Adipose tissue (tissue), 3 donors: ENCODE results near the gene ARHGEF28. TPM values are rescaled to one million over a fixed set of nuclear protein-coding genes. Genes with fewer than 3 reads are reported as not detected.

Source experiments
- H3K27ac ChIP-seq: one replicate; pipeline ENCODE4 v1.5.1; 2013; ENCODE audit warnings: low read depth, low read length
- WGBS, 3 donors: extraction: QIAGEN DNeasy Blood & Tissue Kit; methylation state at CpG; one replicate each; pipeline ENCODE4 v1.1.7; 2013; 5-methylcytosine and 5-hydroxymethylcytosine counted together
- polyA plus RNA-seq, 3 donors: library from polyadenylated mRNA; stranded (reverse); fragments of 200-250 nt; gene quantifications; one replicate each; pipeline ENCODE4 v1.2.3, GENCODE V29; 2013
- donor health status: healthy with polysubstance abuse.
- donor health status: Bipolar disorder and iron deficiency.
- donor health status: healthy.

The ARHGEF28 gene
- polyA plus RNA-seq, 3 donors = 1.9 to 11.6 (median 5.5) TPM

DNA sequence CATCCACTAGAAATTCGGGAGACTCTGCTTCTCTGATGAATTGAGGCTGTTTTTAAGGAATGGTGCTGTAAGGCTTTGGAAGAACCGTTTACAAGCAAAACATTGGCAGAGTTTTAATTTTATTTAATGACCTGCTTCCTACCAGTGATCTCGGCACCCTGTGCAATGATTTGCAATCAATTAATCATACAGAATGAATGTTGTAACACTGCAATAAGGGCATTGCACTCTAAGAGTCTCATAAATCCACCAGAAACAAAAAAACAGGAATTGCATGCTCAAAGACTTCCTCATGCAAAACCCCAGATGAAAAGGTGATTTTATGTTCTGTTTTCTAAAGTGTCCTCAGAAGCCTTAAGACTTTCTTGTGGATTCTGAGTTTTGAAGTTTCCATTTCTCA is 295.7 kb downstream of the ARHGEF28 start:
- WGBS, 3 donors = 44 to 51% (median 46%) methylated on average over 3 of the region's 3 CpGs
- no peak overlapping the region for H3K27ac ChIP-seq

DNA sequence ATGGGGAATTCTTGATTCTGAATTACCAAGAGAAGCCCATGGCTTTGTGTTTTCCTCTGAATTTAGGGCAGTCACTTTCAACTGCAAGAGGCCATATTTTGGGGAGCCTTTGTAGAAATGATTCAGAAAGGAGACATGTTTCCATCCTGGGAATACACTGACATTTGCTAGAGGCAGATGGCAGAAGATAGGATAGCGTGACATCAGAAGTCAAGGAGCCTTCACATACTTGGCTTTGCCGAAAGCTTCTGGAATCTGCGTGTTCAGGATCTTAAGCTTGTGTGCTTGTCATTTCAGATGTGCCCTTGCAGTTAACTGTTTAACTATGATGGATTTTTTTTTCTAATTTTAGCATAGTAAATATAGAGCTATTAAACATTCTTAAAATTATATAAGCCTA is 296.2 kb downstream of the ARHGEF28 start:
- no peak overlapping the region for H3K27ac ChIP-seq
- WGBS, 3 donors = 69 to 92% (median 81%) methylated on average over 3 of the region's 3 CpGs

DNA sequence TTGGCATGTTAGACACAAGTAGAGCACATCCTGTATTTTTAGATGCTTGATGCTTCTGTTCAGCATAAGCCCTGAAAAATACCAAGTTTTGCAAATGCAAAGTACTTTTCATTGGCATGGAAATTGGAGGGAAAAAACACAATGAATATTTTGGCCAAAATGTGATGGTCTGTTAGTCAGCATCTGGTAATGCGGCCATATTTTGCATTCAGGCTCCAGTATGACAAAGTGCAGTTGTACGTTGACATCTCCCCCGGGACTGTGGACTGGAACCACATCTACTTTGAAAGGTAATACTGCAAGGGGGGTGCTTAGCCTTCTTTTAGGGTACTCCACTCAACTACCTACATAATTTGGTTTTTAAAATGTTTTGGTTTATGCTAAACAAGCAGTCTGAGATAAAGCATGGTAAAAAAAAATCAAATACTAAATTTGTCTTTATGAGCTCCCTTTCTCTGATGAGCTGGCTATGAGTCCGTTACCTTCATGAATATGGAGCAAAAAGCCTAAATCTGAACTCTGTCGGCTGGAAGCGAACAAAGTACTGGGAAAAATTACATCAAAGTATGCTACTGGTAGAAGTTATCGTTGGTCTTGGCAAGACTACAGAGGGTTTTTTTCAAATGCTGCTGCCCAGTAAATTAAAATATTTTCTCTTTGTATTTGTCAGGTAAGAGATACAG is 297.0 kb downstream of the ARHGEF28 start:
- 71 to 91% (median 87%) methylated on average over 7 of the region's 7 CpGs for WGBS, 3 donors
- no peak overlapping the region for H3K27ac ChIP-seq

DNA sequence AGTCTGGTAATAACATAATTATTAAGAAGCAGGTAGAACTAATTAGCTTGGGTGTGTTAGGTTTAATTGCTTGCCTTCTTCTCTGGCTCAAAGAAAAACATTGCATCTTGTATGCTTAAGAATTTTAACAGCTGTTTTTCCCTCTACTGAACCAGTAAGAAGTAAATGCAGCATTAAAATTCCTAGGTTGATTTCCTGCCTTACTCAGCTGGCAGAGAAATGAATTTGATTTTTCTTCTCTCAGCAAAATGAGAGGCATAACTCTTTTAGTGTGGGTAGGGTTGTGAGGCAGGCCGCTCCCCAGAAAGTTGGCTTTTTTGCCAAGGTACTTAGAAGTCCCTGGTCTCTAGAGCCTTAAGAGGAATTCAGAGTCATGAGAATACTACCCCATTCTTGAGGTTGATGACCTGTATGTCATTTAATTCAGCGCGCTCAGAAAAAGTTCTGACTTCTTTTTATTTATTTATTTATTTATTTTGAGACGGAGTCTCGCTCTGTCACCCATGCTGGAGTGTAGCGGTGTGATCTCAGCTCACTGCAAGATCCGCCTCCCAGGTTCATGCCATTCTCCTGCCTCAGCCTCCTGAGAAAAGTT is 302.6 kb downstream of the ARHGEF28 start:
- 91 to 94% (median 91%) methylated on average over 7 of the region's 7 CpGs for WGBS, 3 donors
- H3K27ac ChIP-seq = no peak overlapping the region

DNA sequence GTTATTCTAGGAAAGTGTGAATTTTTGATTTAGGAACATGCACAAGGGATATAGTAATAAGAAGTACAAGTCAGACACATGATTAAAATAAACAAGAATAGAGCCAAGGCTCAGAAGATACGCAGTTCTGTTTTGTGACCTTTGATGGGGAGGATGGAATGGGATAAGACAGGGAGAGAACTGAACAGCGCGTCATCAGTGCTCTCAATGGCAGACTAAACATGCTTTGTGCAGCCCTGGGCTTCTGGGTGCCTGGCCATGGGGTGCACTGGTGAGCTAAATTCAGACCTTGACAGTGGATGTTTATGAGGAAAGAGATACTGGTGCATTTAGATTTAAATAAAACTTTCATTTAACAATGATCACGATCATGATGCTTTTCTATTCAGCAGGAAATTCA is 309.7 kb downstream of the ARHGEF28 start:
- 84 to 86% (median 85%) methylated on average over 4 of the region's 4 CpGs for WGBS, 3 donors

DNA sequence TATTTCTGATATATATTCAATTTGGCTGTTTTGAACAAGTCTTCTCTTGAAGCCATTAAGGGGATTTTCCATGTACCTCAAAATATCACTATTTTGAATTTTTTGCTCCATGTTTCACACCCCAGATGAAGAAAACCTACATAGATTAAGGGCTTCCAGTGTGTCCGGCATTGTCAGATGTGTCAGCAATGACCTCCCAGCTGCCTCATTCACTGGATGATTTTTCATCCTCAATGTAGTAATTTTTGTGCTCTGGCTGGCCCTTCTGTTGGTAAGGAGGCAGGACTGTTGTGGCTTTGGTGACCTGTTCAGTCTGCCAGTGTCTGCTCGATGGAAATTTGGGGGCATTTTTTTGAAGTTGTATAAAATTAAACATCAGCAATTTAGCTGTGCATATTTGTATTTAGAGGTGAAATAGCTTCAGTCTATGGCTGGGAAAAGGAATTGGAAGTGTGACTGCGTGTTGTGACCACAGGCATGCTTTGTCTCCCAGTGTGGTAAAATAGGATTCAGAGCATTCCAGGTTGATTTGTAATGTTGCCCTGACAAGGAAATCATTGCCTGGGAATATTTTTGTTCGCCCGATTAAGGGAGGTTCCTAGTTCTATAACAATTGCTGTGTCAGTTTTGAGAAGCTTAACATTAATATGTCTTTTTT is 312.4 kb downstream of the ARHGEF28 start:
- whole genome bisulfite sequencing, 3 donors = 67 to 85% (median 82%) methylated on average over 5 of the region's 5 CpGs
- H3K27ac ChIP-seq = no peak overlapping the region

More for the DNA sequence above, 309.7 kb downstream of the ARHGEF28 start:
- H3K27ac ChIP-seq = no peak overlapping the region

DNA sequence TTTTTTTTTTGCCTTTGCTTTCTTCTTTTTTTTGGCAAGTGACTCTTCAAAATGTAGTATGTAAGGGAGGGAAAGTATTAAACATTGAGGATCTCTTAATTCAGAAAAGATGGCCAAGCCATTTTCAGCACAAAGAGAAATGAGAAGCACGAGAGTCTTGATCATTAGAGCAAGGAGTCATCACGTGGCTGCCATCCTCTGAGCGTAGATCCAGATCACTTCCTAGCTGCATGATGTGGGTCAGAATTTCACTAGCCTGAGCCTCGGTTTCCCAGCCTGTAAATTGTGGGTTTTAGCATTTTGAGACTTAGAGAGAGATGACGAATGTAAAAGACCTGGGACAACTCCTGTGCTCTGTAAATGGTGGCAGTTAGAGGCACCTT is 312.9 kb downstream of the ARHGEF28 start:
- WGBS, 3 donors = 86 to 91% (median 90%) methylated on average over 5 of the region's 5 CpGs
- no peak overlapping the region for H3K27ac ChIP-seq

DNA sequence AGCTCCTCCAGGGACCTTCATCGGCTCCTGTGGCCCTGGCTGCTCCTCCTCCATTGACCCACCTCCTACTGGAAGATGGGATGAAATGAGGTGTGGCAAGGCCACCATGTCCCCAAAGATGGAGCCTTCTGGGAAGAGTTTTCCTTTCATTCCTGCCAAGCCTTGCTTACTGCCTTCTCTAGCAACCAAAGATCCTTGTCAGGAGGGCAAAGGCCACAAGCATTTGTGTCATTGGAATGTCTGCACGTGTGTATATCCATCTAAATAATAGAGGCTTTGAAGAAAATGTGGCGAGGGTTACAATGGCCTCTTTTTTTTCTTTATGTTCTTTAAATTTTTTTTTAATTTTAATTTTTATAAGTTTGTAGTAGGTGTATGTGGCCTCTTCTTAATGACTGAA is 313.6 kb downstream of the ARHGEF28 start:
- H3K27ac ChIP-seq = no peak overlapping the region
- 68 to 79% (median 78%) methylated on average over 3 of the region's 3 CpGs for WGBS, 3 donors

DNA sequence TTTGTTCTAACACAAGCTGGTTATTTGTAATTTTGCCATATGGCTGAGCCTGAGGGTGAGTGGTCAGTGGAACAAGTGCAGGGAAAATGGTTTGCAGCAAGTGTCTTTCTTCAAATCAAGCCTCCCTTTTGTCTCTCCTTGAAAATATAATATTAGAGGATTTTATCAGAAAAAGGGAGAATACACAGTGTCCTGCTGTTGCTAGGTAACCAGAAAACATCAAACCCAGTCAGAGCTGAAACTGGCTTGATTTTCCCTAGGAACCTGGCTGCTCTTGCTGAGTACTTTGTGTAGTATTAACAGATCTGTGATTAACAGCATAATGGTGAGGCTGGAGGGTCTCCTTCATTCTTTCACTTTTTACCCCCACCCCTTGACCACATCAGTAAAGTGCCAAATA is 314.0 kb downstream of the ARHGEF28 start:
- no peak overlapping the region for H3K27ac ChIP-seq

DNA sequence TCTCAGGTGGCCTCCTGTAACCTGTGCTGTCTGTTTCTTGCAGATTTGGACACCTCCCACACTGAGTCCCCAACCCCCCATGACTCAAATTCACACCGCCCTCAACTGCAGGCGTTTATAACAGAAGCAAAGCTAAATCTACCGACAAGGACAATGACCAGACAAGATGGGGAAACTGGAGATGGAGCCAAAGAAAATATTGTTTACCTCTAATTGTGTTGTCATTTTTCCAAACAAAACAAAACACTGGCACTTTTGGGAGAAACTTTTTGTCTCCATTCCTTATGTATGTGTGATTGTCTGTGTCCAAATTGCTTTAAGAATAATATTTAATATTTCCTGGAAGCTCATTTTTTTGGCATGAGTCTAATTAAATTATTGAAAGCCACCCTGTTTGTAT is 314.8 kb downstream of the ARHGEF28 start:
- 78 to 85% (median 82%) methylated on average over 3 of the region's 3 CpGs for WGBS, 3 donors
- no peak overlapping the region for H3K27ac ChIP-seq

DNA sequence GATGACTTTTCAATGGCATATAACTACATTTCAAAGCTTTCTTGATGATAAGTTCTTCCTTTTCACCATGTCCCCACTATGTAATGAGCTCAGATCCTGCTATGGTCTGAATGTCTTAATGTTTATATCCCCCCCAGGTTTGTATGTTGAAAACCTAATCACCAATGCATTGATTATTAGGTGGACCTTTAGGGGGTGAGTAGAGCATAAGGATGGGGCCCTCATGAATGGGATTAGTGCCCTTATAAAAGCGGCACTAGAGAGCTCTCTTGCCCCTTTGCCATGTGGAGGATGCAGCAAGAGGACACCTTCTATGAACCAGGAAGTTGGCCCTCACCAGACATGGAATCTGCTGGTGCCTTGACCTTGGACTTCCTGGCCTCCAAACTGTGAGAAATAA is 316.8 kb downstream of the ARHGEF28 start:
- H3K27ac ChIP-seq = no peak overlapping the region
- WGBS, 3 donors = 95 to 96% (median 96%) methylated on average over 1 of the region's 1 CpG

DNA sequence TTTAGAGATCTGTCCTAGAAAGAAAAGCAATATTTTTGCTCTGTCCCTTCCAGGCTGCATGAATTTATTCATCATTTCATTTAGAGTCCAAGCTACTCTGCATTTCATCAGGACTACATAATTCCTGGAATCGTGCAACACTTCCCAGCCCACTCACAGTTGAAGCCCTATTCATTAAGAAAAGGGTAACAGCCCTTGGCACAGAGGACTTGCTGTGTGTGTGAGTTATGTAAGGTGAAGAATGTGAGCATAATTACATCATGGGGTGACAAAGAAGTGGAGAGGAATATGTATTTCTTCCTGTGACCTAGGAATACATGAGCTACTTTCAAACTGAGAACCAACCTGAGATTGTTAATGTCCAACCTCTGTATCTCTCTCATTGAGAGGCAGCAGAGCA is 317.4 kb downstream of the ARHGEF28 start:
- 69 to 89% (median 73%) methylated on average over 1 of the region's 1 CpG for WGBS, 3 donors
- no peak overlapping the region for H3K27ac ChIP-seq

DNA sequence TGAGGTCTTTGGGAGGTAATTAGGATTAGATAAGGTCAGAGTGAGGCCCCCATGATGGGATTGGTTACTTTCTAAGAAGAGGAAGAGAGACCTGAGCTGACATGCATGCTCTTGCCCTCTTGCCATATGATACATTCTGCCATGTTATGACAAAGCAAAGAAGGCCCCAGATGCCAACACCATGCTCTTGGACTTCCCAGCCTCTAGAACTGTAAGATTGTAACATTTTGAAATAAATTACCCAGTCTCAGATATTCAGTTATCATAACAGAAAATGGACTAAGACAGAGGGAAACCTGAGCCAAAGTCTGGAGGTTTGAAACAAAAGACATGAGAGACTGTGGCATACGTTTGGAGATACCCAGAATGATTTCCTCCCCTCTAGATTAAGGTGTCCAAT is 318.6 kb downstream of the ARHGEF28 start:
- H3K27ac ChIP-seq = no peak overlapping the region
- WGBS, 3 donors = 76 to 86% (median 84%) methylated on average over 1 of the region's 1 CpG

DNA sequence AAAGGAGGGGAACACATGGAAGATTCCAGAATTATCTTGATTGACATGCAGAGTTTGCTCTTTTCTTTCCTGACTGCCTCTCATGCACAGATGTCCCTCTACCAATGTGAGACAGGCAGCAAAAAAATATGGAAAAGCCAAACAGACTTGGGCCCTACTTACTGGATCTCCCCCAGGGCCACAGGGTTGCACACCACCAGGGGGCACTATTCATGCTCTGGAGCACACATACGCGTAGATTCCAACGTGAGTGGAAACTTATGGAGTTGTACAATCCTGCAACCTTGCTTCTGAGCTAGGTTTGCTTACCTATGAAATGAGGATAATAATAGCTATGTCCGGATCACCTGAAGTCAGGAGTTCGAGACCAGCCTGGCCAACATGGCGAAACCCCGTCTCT is 319.5 kb downstream of the ARHGEF28 start:
- 85 to 90% (median 90%) methylated on average over 7 of the region's 7 CpGs for WGBS, 3 donors
- H3K27ac ChIP-seq = no peak overlapping the region

DNA sequence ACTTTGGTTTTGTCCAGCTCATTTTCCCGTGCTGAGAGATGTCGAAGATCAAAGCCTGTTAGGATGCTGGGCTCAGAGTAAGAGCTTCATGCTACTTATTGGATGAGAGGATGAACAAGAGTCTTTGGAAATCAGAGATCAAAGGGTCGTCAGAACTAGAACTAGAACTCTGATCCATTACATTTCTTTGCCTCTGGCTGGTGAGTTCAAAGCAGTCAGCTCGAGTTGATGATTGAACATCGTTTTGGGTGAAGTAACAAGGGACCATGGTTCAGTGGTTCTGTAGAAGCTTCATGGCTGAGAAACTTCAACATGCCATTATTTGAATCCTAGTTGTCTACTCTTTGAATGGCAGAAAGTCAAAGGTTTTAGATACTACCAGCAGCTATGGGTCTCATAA is 320.3 kb downstream of the ARHGEF28 start:
- 78 to 89% (median 85%) methylated on average over 5 of the region's 5 CpGs for WGBS, 3 donors
- no peak overlapping the region for H3K27ac ChIP-seq

DNA sequence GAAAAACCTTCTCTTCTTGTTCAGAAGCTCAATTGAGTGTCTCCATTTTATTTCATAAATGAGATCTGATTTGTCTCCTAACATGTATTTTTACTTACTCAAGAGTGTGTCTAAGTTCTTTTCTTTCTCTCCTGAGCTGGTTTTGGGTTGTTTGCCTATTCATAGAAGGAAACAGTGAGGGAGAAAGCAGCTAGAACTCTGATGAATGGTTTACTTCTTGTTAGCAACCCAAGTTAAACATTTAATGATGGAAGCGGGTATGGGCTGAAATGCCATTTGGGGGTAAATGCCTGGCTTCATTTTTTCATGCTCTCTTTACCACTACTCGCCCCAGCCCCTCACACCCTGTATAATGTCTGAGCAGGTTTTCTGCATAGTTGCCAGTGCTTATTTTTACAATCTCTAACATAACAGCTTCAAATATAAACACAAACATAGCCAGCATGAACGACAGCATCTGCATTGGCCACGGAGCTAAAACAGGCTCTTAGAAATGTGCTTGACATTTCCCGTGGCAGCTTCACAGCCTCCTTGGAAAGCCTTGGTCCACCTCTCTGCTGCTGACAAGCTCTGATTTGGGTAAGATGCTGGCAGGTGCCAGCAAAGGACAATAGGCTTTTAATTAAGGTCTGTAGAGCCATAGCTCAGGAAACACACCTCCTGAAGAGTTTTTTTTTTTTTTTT is 321.1 kb downstream of the ARHGEF28 start:
- H3K27ac ChIP-seq = no peak overlapping the region
- WGBS, 3 donors = 26 to 79% (median 66%) methylated on average over 5 of the region's 5 CpGs

DNA sequence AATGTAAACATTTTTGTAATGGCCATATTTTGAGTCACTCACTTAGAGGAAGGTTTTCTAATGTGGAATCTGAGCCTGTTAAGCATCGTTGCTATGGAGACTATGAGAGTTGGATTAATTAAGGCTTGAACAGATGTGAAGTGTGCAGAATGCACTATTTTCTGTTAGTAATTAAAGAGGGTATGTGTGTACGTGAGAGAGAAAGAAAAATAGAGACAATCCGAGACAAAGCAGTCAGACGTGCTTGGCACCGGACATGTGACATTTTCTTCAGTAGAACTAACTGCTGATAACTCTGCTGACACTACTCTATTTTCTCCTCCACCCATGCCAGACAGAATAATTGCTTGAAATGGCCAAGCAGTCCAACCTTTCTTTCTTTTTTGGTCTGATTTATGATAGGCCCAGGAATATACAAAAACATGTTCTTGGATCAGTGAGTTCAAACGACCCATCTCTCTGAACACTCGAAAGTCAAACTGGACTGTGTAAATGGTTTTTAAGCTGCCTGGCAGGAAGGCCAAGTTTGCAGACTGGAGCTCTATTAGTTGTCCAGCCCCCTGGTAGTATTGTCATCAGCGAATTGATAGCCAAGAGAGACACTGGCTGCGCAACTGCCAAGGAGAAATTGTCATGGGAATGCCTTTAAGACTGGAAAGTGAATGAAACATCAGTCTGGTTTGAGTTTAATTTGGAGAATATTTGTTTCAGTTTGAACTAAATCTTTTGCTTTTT is 322.1 kb downstream of the ARHGEF28 start:
- H3K27ac ChIP-seq = no peak overlapping the region
- 61 to 64% (median 61%) methylated on average over 9 of the region's 9 CpGs for WGBS, 3 donors

DNA sequence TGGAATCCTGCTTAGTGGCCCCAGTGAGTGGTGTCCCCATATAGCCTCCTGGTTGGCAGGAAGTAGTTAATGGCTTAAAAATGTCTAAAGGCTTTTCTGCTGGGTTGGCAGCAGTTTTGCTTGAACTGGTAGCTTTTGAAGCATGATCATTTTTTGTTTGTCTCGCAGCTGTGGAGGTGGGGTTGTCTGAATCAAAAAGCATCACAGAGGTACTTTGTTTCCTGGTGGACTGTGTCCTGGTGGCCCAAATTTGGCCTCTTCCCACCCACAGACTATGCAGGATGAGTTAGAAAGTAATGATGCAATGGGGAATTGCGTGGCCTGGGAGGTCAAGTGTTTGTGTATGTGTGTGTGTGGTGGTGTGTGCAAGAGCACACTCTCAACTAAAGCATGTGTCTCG is 322.7 kb downstream of the ARHGEF28 start:
- no peak overlapping the region for H3K27ac ChIP-seq
- WGBS, 3 donors = 31 to 57% (median 49%) methylated on average over 3 of the region's 3 CpGs

DNA sequence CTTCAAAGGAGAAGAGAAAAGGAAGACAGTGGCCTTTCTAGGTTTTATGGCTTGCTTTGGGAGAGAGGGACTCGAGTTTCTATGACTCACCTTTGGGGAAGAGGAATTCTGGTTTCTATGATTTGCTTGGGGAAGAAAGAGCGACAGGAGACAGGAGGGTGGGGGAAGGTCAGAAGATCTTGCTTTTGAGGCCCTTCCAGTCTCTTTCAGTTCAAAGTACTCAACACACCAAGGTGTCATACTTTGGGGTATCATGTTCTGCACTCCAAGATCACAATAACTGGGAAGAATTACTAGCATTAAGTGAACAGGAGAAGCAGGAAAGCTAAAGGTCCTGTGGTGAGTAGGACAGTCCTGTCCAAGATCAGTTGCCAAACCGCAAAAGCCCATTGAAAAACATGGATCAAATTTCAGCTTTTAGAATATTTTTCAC is 324.5 kb downstream of the ARHGEF28 start:
- 53 to 90% (median 89%) methylated on average over 3 of the region's 3 CpGs for WGBS, 3 donors
- no peak overlapping the region for H3K27ac ChIP-seq
